OCI-LY1 (cell line): Measurements from ENCODE around the gene IQCF5.

Experiments
- EZH2 ChIP-seq: fragments of 200-600 bp; sonication (generic), shearing (Covaris generic); IDR thresholded peaks from 2 replicates; pipeline ENCODE4 v1.8.0; 2017; ENCODE audit warnings: borderline replicate concordance, mixed run types, mild to moderate bottlenecking, antibody characterized with exemption, low read length, moderate library complexity, mixed read lengths
- TF ChIP-seq, protein P1 (sequence below): fragments of 200-600 bp; sonication (generic), shearing (Covaris generic); IDR thresholded peaks from 2 replicates; pipeline ENCODE4 v1.5.1; 2017; ENCODE audit warnings: mild to moderate bottlenecking, antibody characterized with exemption, low read length, moderate library complexity, mixed read lengths

DNA sequence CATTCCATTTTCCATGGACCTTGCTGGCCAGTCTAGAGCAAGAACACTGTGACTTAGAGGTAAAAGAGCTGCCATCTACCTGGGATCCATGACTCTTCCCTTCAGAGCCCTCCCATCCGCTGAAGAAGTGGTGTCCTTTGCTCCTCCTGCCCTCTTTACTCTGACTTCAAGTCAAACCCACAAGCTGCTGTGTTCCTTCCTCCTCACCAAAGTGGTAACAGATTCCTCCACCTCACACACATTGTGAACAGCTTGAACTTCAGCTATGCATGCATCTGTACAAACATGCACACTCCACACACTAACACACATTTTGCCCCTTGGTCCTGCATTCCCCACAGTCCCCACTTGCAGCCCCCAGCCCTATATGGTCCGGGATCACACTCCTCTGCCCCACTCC, 990 bp downstream of the IQCF5 start:
- TF ChIP-seq, protein P1, sequence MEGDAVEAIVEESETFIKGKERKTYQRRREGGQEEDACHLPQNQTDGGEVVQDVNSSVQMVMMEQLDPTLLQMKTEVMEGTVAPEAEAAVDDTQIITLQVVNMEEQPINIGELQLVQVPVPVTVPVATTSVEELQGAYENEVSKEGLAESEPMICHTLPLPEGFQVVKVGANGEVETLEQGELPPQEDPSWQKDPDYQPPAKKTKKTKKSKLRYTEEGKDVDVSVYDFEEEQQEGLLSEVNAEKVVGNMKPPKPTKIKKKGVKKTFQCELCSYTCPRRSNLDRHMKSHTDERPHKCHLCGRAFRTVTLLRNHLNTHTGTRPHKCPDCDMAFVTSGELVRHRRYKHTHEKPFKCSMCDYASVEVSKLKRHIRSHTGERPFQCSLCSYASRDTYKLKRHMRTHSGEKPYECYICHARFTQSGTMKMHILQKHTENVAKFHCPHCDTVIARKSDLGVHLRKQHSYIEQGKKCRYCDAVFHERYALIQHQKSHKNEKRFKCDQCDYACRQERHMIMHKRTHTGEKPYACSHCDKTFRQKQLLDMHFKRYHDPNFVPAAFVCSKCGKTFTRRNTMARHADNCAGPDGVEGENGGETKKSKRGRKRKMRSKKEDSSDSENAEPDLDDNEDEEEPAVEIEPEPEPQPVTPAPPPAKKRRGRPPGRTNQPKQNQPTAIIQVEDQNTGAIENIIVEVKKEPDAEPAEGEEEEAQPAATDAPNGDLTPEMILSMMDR = no peak
- no peak for TF ChIP-seq EZH2
